GM23338 (cell line): Measurements from ENCODE around the gene RAB5B. TPM values are rescaled to one million over a fixed set of nuclear protein-coding genes. Genes with fewer than 3 reads are reported as not detected.

Experiments
- ATAC-seq: fragments of 200-7000 bp; cut with Tn5 transposase; 3 replicates; pipeline ENCODE4 v1.9.1; 2020
- DNase-seq: peaks from one replicate; pipeline ENCODE4 v3.0.0-alpha.2; 2015; ENCODE audit warnings: low spot score
- H2AFZ ChIP-seq: fragments of 200-600 bp; sonication (generic); 2 replicates; pipeline ENCODE4 v1.8.0; 2016; ENCODE audit warnings: antibody characterized with exemption, mild to moderate bottlenecking, moderate library complexity
- H3F3A ChIP-seq: fragments of 200-600 bp; sonication (generic); replicated peaks from 2 replicates; pipeline ENCODE4 v1.8.0; 2017; ENCODE audit warnings: antibody characterized with exemption, mixed run types, low read depth
- H3K27ac ChIP-seq: fragments of 200-600 bp; sonication (generic); 2 replicates; pipeline ENCODE4 v1.6.1; 2016; ENCODE audit warnings: low read depth
- H3K27me3 ChIP-seq: fragments of 200-600 bp; sonication (generic); 2 replicates; pipeline ENCODE4 v1.8.0; 2016; ENCODE audit warnings: mild to moderate bottlenecking, mixed run types, moderate library complexity; ENCODE audit not compliant: insufficient read depth
- H3K36me3 ChIP-seq: fragments of 200-600 bp; sonication (generic); 2 replicates; pipeline ENCODE4 v1.8.0; 2016; ENCODE audit warnings: mild to moderate bottlenecking; ENCODE audit not compliant: insufficient read depth
- H3K4me1 ChIP-seq: fragments of 200-600 bp; sonication (generic); 2 replicates; pipeline ENCODE4 v1.8.0; 2016; ENCODE audit warnings: mild to moderate bottlenecking, moderate library complexity; ENCODE audit not compliant: insufficient read depth
- H3K4me2 ChIP-seq: fragments of 200-600 bp; sonication (generic); 2 replicates; pipeline ENCODE4 v1.7.1; 2017; ENCODE audit warnings: mixed run types
- H3K4me3 ChIP-seq: fragments of 200-600 bp; sonication (generic); 2 replicates; pipeline ENCODE4 v1.6.1; 2016; ENCODE audit warnings: mixed run types
- H3K79me2 ChIP-seq: fragments of 200-600 bp; sonication (generic); replicated peaks from 2 replicates; pipeline ENCODE4 v1.8.0; 2017; ENCODE audit warnings: mild to moderate bottlenecking; ENCODE audit not compliant: insufficient read depth
- H3K9me2 ChIP-seq: fragments of 200-600 bp; sonication (generic); 2 replicates; pipeline ENCODE4 v1.8.0; 2017; ENCODE audit not compliant: insufficient read depth
- H4K20me1 ChIP-seq: fragments of 200-600 bp; sonication (generic); replicated peaks from 2 replicates; pipeline ENCODE4 v1.8.0; 2017; ENCODE audit warnings: mild to moderate bottlenecking; ENCODE audit not compliant: insufficient read depth
- H3K27ac Mint-ChIP-seq: 2 replicates; pipeline ENCODE4 v1.8.0; 2020; ENCODE audit warnings: inconsistent platforms, mild to moderate bottlenecking, moderate library complexity, mixed read lengths
- H3K27me3 Mint-ChIP-seq: 3 replicates; pipeline ENCODE4 v1.8.0; 2022; ENCODE audit warnings: low read depth, mild to moderate bottlenecking, moderate library complexity, mixed read lengths, inconsistent platforms; ENCODE audit not compliant: insufficient read depth, poor library complexity
- H3K36me3 Mint-ChIP-seq: 3 replicates; pipeline ENCODE4 v1.8.0; 2021; ENCODE audit warnings: low read depth, mild to moderate bottlenecking, inconsistent platforms, moderate library complexity, mixed read lengths
- H3K4me1 Mint-ChIP-seq: 3 replicates; pipeline ENCODE4 v1.8.0; 2020; ENCODE audit warnings: mild to moderate bottlenecking, inconsistent platforms, mixed read lengths
- H3K4me3 Mint-ChIP-seq: 3 replicates; pipeline ENCODE4 v1.8.0; 2021; ENCODE audit warnings: moderate library complexity, mild to moderate bottlenecking, inconsistent platforms, mixed read lengths
- H3K9me3 Mint-ChIP-seq: 3 replicates; pipeline ENCODE4 v1.8.0; 2020; ENCODE audit warnings: moderate library complexity, mild to moderate bottlenecking, inconsistent platforms, mixed read lengths
- EZH2 ChIP-seq: fragments of 200-600 bp; sonication (generic); IDR thresholded peaks from one replicate; pipeline ENCODE4 v1.8.0; 2017; ENCODE audit warnings: antibody characterized with exemption, mild to moderate bottlenecking, low read depth; ENCODE audit not compliant: unreplicated experiment
- JUNB ChIP-seq: IDR thresholded peaks from one replicate; pipeline ENCODE4 v1.6.1; 2016; ENCODE audit warnings: antibody characterized with exemption; ENCODE audit not compliant: unreplicated experiment
- NANOG ChIP-seq: IDR thresholded peaks from 2 replicates; pipeline ENCODE4 v1.6.1; 2016; ENCODE audit warnings: antibody characterized with exemption, borderline replicate concordance
- ZNF114 ChIP-seq: fragments of 250-450 bp; sonication (Bioruptor Pico); IDR thresholded peaks from 2 replicates; pipeline ENCODE4 v1.5.0; 2020; ENCODE audit warnings: mild to moderate bottlenecking, moderate library complexity
- polyA plus RNA-seq: library from polyadenylated mRNA; unstranded; fragments of >200 nt; fragmentation: Nextera tagmentation; extraction: Ambion mirVana; gene quantifications from 2 replicates; pipeline ENCODE4 v1.2.1, GENCODE V29; 2016
- total RNA-seq: library from RNA; depleted of rRNA; stranded (reverse); fragments of >200 nt; shearing (Covaris generic); gene quantifications from 2 replicates; pipeline ENCODE4 v1.2.3, GENCODE V29; 2014
- TF ChIP-seq, protein P1 (sequence below): fragments of 250-450 bp; sonication (Bioruptor Pico); IDR thresholded peaks from 2 replicates; pipeline ENCODE4 v1.5.0; 2020; ENCODE audit warnings: mild to moderate bottlenecking, moderate library complexity
- TF ChIP-seq, protein P2 (sequence below): IDR thresholded peaks from 2 replicates; pipeline ENCODE4 v1.6.1; 2016; ENCODE audit warnings: antibody characterized with exemption

The RAB5B gene
- total and polyA plus RNA-seq, 2 experiments from 2014 or later: 19.7 to 46.5 TPM

DNA sequence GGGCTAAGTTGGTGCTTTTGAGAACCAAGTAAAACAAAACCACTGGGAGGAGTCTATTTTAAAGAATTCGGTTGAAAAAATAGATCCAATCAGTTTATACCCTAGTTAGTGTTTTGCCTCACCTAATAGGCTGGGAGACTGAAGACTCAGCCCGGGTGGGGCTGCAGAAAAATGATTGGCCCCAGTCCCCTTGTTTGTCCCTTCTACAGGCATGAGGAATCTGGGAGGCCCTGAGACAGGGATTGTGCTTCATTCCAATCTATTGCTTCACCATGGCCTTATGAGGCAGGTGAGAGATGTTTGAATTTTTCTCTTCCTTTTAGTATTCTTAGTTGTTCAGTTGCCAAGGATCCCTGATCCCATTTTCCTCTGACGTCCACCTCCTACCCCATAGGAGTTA lies 1.8 kb upstream of the RAB5B start (continued):
- TF ChIP-seq, protein P1, sequence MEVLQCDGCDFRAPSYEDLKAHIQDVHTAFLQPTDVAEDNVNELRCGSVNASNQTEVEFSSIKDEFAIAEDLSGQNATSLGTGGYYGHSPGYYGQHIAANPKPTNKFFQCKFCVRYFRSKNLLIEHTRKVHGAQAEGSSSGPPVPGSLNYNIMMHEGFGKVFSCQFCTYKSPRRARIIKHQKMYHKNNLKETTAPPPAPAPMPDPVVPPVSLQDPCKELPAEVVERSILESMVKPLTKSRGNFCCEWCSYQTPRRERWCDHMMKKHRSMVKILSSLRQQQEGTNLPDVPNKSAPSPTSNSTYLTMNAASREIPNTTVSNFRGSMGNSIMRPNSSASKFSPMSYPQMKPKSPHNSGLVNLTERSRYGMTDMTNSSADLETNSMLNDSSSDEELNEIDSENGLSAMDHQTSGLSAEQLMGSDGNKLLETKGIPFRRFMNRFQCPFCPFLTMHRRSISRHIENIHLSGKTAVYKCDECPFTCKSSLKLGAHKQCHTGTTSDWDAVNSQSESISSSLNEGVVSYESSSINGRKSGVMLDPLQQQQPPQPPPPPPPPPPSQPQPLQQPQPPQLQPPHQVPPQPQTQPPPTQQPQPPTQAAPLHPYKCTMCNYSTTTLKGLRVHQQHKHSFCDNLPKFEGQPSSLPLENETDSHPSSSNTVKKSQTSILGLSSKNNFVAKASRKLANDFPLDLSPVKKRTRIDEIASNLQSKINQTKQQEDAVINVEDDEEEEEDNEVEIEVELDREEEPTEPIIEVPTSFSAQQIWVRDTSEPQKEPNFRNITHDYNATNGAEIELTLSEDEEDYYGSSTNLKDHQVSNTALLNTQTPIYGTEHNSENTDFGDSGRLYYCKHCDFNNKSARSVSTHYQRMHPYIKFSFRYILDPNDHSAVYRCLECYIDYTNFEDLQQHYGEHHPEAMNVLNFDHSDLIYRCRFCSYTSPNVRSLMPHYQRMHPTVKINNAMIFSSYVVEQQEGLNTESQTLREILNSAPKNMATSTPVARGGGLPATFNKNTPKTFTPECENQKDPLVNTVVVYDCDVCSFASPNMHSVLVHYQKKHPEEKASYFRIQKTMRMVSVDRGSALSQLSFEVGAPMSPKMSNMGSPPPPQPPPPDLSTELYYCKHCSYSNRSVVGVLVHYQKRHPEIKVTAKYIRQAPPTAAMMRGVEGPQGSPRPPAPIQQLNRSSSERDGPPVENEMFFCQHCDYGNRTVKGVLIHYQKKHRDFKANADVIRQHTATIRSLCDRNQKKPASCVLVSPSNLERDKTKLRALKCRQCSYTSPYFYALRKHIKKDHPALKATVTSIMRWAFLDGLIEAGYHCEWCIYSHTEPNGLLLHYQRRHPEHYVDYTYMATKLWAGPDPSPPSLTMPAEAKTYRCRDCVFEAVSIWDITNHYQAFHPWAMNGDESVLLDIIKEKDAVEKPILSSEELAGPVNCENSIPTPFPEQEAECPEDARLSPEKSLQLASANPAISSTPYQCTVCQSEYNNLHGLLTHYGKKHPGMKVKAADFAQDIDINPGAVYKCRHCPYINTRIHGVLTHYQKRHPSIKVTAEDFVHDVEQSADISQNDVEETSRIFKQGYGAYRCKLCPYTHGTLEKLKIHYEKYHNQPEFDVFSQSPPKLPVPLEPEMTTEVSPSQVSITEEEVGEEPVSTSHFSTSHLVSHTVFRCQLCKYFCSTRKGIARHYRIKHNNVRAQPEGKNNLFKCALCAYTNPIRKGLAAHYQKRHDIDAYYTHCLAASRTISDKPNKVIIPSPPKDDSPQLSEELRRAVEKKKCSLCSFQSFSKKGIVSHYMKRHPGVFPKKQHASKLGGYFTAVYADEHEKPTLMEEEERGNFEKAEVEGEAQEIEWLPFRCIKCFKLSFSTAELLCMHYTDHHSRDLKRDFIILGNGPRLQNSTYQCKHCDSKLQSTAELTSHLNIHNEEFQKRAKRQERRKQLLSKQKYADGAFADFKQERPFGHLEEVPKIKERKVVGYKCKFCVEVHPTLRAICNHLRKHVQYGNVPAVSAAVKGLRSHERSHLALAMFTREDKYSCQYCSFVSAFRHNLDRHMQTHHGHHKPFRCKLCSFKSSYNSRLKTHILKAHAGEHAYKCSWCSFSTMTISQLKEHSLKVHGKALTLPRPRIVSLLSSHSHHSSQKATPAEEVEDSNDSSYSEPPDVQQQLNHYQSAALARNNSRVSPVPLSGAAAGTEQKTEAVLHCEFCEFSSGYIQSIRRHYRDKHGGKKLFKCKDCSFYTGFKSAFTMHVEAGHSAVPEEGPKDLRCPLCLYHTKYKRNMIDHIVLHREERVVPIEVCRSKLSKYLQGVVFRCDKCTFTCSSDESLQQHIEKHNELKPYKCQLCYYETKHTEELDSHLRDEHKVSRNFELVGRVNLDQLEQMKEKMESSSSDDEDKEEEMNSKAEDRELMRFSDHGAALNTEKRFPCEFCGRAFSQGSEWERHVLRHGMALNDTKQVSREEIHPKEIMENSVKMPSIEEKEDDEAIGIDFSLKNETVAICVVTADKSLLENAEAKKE (CRISPR knock-in tag): no peak
- no peak for TF ChIP-seq NANOG
- TF ChIP-seq, protein P2, sequence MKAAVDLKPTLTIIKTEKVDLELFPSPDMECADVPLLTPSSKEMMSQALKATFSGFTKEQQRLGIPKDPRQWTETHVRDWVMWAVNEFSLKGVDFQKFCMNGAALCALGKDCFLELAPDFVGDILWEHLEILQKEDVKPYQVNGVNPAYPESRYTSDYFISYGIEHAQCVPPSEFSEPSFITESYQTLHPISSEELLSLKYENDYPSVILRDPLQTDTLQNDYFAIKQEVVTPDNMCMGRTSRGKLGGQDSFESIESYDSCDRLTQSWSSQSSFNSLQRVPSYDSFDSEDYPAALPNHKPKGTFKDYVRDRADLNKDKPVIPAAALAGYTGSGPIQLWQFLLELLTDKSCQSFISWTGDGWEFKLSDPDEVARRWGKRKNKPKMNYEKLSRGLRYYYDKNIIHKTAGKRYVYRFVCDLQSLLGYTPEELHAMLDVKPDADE: no peak

DNA sequence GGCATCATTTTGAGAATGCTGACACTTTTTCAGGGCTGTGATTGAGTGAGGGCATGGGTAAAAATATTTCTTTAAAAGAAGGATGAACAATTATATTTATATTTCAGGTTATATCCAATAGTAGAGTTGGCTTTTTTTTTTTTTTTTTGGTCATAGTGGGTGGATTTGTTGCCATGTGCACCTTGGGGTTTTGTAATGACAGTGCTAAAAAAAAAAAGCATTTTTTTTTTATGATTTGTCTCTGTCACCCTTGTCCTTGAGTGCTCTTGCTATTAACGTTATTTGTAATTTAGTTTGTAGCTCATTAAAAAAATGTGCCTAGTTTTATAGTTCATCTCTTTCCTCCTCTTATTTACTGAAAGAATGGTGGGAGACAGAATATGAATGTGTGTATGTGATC lies 1.4 kb upstream of the RAB5B start:
- no peak for ATAC-seq
- 0 out of 2 replicates have a peak, but pooled peaks cover 9% of the 10 kb centered on the region for H3K36me3 ChIP-seq
- H3K27me3 Mint-ChIP-seq: peaks cover 1% of the 10 kb centered on the region
- peak overlapping the region; percentile 69 for H3K4me2 ChIP-seq
- H3K4me3 Mint-ChIP-seq: no peak overlapping the region
- no peaks in the 10 kb centered on the region for H3K9me2 ChIP-seq
- H3F3A ChIP-seq: no peaks in the 10 kb centered on the region; the same call in 1 of the 2 replicates
- no peaks in the 10 kb centered on the region for H3K27me3 ChIP-seq
- no peak overlapping the region for H2AFZ ChIP-seq
- TF ChIP-seq, protein P1 (CRISPR knock-in tag): no peak
- no peak for TF ChIP-seq JUNB
- no peak for TF ChIP-seq ZNF114 (CRISPR knock-in tag)
- TF ChIP-seq, protein P2: no peak
- TF ChIP-seq EZH2: no peak
- no peak for TF ChIP-seq NANOG
- H4K20me1 ChIP-seq: peaks cover 10% of the 10 kb centered on the region; the same call in 1 of the 2 replicates
- DNase-seq: no peak
- H3K27ac Mint-ChIP-seq: peak overlapping the region; percentile 47; the same call in 1 of the 2 replicates
- H3K27ac ChIP-seq: peak overlapping the region; percentile 82
- H3K79me2 ChIP-seq: peaks cover 45% of the 10 kb centered on the region
- peak overlapping the region; percentile 47 for H3K4me3 ChIP-seq
- peaks cover 12% of the 10 kb centered on the region for H3K4me1 ChIP-seq
- peaks cover 32% of the 10 kb centered on the region for H3K36me3 Mint-ChIP-seq
- no peaks in the 10 kb centered on the region for H3K9me3 Mint-ChIP-seq
- H3K4me1 Mint-ChIP-seq: peaks cover 16% of the 10 kb centered on the region
